GM19372 (cell line): Measurements from ENCODE around the gene CDC42BPB.

ENCODE experiments used
- ATAC-seq: cut with Tn5 transposase; IDR thresholded peaks from one replicate; pipeline ENCODE4 v1.9.1; 2021; ENCODE audit warnings: mild to moderate bottlenecking, low read depth, moderate library complexity; ENCODE audit not compliant: unreplicated experiment

The CDC42BPB gene

DNA sequence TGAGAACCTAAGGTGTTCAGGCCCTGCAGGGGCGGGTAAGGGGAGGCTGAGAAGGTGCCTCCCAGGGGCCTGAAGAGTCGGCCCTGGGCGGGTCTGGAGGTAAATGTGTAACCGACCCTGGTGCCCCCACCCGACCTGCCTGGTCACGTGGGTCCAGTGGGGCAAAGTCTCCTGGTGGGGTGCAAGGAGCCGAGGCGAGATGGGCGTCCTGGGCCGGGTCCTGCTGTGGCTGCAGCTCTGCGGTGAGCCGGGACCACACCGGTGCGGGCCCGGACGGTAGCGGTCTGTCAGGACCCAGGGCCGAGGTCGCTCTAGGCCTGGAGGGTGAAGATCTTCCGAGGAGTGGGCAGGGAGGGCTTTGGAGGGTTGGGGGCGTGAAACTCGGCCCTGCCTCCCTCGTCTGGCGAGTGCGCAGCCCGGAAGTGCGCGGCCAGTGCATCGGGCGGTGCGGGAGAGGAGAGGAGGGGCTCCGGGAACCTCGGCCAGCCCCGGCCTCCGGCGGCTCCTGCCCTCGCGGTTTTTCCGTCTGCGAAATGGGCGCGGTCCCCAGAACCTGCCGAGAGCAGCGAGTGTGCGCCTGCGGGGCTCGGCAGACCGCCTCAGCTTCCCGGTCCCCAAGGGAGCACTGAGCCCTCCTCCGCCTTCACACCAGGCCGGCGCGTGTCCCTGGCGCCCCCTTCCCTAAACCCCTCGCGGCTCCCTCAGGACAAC, 134.7 kb downstream of the CDC42BPB start, which contains the start of gene AMN:
Gene AMN (plus strand): TSS at position 174 of the 711 bp plus-strand sequence. CDS start 26 bp downstream, at position 200.
- no peak for ATAC-seq

GRCh38 chr14:102920998-102921304, 136.4 kb downstream of the CDC42BPB start:
- ATAC-seq, result no peak

DNA sequence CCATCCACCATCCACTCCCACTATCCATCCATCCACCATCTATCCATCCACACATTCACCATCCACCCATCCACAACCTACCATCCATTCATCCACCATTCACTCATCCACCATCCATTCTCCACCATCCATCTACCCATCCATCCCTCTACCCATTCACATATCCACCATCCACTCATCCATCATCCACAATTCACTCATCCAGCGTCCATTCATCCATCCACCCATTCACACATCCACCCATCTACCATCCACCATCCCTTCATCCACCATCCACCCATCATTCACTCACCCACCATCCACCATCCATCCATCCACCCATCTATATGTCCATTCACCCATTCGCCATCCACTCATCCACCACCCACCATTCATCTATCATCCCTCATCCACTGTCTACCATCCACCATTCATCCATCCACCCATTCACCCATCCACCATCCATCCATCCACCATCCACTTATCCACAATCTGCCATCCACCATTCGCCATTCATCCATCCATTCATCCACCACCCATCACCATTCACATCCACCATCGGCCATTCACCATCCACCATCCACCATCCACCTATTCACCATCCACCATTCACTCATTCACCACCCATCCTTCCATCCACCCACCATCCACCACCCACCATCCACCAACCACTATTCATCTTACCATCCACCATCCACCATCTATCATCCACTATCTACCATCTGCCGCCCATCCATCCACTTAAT, 136.9 kb downstream of the CDC42BPB start:
- ATAC-seq, result no peak

DNA sequence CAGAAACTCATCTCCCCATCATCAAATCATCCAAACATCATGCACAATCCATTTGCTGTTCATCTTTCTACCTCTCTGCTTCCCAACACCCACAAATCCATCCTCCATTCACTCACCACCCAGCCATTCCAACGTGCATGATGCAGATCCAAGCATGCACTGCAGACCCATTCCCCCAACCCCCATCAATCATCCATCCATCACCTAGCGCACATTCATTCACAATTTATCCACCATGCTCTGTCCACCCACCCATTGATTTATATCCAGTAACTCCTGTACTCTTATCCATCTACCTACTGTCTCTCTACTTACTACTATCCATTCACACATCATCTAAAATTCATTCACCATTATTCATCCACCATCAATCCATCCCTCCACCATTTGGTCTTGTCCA, 138.9 kb downstream of the CDC42BPB start:
- ATAC-seq, result no peak

- no peak for ATAC-seq
Observed at GRCh38 chr14:102917469-102918211, 139.7 kb downstream of the CDC42BPB start.

GRCh38 chr14:102917056-102917385, 140.3 kb downstream of the CDC42BPB start:
- no peak for ATAC-seq

DNA sequence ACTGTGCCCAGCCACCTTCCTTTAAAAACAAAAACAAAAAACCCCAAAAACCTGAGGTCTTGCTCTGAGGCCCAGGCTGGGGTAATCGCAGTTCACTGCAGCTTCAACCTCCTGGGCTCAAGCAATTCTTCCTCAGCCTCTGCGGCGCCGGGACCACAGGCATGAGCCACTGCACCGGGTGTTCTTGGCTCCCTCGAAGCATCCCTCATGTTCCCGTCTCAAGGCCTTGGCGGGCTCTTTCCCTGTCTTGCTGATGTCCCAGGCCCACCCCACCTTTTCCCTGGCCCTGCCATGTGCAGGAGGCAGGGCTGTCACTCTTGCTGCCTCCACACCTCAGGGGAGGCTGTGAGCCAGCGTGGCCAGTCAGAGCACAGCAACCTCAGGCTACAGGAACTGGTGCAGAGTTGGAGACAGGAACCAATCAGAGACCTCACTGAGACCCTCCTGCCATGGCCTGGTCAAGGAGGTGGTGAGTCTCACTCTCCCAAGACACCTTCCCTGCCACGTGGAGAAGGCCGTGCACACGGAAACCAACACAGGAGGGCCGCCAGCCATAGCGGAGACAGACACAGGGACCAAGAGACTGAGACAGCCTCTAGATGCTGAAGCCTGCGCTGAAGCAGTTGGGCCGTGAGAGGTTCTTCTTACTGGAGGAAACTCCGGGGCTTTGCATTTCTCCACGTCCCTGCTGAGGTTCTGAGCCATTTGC, 140.8 kb downstream of the CDC42BPB start:
- ATAC-seq, result no peak

DNA sequence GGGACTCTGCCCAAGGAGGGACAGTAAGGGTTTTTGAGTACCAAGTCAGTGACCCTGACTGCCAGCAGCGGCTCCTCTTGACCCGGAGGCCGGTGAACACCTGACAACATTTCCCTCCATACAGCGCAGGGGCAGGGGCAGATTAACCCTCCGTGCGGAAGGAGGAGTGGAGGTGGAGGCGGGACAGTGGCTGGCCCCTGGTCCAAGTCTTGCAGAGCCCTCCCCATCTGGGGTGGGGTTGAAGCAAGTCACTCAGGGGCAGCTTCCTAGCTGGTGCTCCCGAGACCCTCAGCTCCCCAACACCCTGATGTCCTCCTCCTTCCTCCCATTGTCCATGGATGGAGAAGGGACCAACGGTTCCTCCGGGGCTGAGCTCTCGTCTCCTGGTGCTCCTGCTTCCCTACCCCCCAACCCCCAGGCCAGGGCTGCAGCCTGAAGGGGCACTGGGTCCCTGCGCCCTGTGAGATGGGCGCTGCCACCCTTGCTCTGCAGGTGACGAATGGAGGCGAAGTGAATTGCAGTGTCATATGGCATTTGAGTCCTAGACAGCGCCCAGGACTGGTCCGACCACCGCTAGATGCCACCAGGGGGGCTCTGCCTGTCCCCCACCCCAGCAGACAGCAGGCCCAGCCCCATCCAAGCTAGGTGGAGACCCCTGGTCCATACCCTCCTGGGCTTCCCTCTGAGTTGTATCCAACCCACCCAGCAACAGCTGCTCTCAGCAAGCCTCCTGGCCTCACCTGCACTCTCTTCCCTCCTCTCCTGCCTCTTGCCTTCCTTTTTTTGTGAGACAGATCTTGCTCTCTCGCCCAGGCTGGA, 141.8 kb downstream of the CDC42BPB start:
- no peak for ATAC-seq

DNA sequence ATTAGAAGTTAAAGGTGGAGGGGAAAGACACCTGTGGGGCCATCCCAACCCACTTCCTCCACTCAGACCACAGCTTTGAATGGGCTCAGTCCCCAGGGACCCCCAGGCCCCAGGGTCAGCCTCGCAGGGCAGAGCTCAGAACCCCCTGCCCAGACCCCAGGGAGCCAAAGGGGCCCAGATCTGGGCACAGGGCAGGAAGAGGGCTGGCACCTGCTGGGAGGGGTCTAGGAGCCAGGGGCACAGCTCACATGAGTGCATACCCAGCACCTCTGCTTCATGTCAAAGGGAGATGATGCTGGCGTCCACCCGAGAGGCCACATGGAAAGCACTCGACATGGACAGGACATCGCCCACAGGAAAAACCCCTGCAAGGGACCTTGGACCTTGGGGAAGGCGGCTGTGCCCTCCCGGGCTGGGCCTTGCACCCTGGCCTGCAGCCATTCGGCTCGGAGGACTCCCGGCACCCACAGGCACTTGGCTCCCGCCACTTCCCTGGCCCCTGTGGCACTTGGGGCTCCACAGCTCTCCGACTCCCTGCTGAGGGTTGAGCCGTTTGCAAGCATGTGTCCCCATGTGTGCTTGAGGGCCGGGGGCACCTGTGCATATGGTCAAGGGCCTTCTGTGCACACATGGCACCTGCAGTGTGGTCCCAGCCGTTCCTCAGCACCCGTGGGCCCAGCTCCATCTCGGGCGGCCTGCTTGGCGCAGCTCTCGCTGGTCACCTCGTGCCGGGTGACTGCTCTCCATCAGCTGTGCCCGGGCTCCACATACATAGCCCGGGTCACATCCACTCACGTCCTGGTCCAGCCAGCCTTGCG, 142.7 kb downstream of the CDC42BPB start:
- no peak for ATAC-seq

DNA sequence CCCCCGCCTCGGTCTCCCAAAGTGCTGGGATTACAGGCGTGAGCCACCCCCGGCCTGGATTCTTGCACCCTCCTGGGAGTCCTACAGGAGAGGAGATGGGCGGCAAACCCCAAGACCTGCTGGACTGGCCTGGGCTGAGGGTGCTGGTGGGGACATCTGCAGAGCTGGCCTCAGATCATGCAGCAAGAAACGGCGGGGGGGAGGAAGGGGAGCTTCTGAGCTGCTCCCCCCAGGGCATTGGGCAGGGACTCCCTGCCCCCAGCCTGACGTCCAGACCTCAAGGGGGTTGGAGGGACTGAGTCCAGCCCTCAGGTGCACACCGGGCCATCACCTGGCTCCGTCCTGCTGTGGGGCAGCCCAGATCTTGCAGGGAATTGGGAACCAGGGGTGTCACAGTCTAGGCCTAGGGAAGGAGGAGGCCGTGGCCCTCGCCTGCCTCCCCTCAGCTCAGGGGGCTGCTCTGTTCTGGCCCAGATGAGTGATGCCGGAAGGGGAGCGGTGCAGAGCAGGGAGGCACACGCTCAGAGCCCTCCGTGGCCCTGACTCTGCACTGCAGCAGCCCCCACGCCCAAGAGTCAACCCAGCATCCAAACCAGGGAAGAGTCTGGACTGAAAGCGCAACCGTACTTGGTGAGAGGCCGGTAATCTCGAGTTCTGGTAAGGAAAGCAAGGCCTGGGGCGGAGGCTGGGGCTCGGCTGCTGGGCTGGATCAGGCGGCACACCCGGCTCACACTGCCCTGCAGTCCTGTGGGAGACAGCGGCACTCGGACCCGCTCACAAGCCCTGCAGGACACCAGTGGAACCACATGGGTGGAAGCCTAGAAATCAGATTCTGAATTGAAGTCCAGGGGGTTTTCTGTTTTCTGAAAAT, 143.8 kb downstream of the CDC42BPB start:
- ATAC-seq, result no peak

GRCh38 chr14:102911991-102912761, 145.2 kb downstream of the CDC42BPB start:
- no peak for ATAC-seq

DNA sequence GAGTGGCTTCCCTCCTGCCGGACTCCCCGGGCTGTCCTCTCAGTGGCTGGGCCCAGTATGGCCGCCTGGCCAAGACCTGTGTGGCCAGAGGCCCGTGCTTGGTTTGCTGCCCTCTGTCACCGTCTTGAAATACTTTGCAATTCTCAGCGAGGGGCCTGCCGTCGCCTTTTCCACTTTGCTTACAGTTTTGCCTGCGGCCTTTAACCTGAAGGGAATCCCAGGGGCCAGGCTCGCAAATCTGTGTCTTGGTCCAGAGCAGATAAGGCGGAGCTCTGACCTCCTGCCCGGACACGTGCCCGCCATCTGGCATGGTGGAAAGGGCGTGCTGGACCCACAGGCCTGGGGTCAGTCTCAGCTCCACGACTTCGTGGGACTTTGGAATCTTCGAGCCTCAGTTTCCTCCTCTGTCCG, 145.8 kb downstream of the CDC42BPB start:
- ATAC-seq, result no peak

DNA sequence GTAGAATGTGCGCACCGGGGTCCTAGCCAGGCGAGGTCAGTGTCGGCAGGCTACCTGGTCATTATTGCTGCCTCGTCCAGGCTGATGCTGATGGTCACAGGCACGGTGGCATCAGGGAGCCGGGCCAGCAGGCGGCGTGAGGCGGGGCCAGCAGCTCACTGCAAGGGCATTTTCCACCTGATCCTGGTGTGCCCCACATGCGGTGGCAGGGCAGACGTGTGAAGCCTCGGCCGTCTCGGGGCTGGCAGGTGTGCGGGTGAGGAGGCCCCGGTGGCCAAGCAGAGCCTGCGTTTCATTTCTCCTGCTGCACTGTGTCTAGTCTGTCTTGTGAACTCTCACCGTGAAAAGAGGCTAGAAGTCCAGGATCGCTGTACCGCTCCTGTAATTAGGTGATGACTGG, 146.9 kb downstream of the CDC42BPB start:
- no peak for ATAC-seq

DNA sequence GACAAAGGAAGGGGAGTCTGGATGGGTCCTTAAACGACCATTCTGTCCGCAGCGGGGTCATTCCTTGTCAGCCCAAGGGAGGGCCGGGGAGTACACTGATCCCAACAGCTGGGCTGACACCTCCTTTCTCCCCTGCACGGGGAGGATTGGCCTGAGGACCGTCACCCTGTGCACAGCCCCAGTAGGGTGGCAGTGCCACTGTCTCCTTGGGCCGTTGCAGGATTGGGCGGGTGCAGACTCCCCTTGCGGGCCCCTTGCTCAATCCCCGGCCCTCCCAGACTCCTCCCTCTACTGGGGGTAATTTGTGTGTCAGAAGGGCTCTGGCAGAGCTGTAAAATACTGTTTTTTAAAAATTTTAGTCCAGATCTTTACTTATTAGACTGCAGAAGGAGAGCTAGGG, 147.4 kb downstream of the CDC42BPB start:
- no peak for ATAC-seq

DNA sequence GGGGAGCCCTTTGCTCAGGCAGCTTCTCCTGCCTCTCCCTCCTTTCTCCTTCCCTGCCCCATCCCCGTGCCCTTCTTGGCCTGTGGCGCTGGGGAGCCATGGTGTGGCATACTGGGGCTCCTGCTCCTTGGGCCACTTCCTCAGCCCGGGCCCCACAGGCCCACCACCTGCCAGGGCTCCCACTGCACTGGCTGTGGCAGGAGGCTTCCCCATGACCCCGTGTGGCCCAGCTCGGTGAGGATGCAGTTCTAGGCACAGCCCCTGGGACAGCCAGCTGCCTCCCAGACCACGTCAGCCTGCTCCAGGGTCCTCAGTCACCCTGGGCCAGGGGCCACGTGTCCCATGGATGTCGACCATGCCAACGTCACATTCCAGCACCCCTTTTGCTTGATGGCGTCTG, 147.9 kb downstream of the CDC42BPB start:
- no peak for ATAC-seq

DNA sequence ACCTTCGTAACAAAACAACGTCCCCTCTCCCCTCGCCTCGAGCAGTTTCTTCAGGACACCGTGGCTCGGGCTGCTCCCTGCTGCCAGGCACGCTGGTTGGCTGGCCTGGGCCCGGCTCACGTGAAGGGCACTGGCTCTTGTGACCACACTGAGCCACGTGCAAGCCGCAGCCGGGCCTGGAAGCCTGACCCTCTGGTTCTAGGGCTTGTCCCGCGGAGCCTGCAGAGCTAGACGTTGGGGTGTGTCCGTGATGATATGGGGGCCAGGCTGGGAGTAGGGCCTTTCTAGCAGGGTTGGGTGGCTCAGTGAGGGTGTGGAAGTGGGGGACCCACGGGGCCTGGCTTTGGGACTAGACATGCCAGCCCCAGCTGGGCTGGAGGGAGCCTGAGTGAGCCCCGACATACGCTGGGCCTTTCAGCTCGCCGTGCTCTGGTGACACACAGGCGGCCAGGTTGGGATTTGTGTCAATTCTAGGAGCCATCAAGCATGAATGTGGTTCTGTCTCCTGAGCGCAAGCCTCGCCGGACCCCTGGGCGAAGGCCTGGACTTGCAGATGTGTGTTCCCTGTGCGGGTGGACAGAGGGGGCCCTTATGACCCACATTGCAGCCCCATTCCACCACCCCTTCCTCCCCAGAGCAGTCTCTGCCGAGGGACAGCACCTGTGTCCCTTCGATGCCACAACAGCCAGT, 148.4 kb downstream of the CDC42BPB start:
- no peak for ATAC-seq
